HEK293 (cell line): Measurements from ENCODE around the gene HES7.

Experiments used
- YY1 ChIP-seq: fragments of 450-650 bp; formaldehyde crosslinking; IDR thresholded peaks from 2 replicates; pipeline ENCODE4 v1.5.1; 2018; ENCODE audit warnings: missing biosample characterization, missing genetic modification characterization
- ZBTB17 ChIP-seq: fragments of 450-650 bp; formaldehyde crosslinking; IDR thresholded peaks from 2 replicates; pipeline ENCODE4 v1.5.1; 2016; ENCODE audit warnings: missing biosample characterization, missing genetic modification characterization
- ZBTB7A ChIP-seq: fragments of 450-650 bp; formaldehyde crosslinking; IDR thresholded peaks from 2 replicates; pipeline ENCODE4 v1.5.1; 2016; ENCODE audit warnings: low read depth, missing biosample characterization, missing genetic modification characterization
- ZNF132 ChIP-seq: fragments of 450-650 bp; formaldehyde crosslinking; IDR thresholded peaks from 2 replicates; pipeline ENCODE4 v1.5.1; 2017; ENCODE audit warnings: missing biosample characterization, missing genetic modification characterization, borderline replicate concordance
- ZNF16 ChIP-seq: fragments of 450-650 bp; formaldehyde crosslinking; IDR thresholded peaks from 2 replicates; pipeline ENCODE4 v1.5.1; 2016; ENCODE audit warnings: low read depth, missing biosample characterization, missing genetic modification characterization
- ZNF37A ChIP-seq: fragments of 450-650 bp; IDR thresholded peaks from 2 replicates; pipeline ENCODE4 v1.5.1; 2018; ENCODE audit warnings: missing biosample characterization, missing genetic modification characterization
- TF ChIP-seq, protein P1 (sequence below): fragments of 450-650 bp; formaldehyde crosslinking; IDR thresholded peaks from 2 replicates; pipeline ENCODE4 v1.5.1; 2016; ENCODE audit warnings: missing biosample characterization, missing genetic modification characterization
- TF ChIP-seq, protein P2 (sequence below): fragments of 450-650 bp; formaldehyde crosslinking; IDR thresholded peaks from 2 replicates; pipeline ENCODE4 v1.5.1; 2017; ENCODE audit warnings: missing biosample characterization, missing genetic modification characterization

GRCh38 chr17:8095361-8095760 lies 28.5 kb downstream of the HES7 start:
- TF ChIP-seq YY1 (no peak), ZNF37A (no peak), ZBTB17 (tag by site-specific recombination) (no peak), ZBTB7A (tag by site-specific recombination) (no peak), ZNF132 (tag by site-specific recombination) (no peak), ZNF16 (tag by site-specific recombination) (no peak)
- TF ChIP-seq, protein P1, sequence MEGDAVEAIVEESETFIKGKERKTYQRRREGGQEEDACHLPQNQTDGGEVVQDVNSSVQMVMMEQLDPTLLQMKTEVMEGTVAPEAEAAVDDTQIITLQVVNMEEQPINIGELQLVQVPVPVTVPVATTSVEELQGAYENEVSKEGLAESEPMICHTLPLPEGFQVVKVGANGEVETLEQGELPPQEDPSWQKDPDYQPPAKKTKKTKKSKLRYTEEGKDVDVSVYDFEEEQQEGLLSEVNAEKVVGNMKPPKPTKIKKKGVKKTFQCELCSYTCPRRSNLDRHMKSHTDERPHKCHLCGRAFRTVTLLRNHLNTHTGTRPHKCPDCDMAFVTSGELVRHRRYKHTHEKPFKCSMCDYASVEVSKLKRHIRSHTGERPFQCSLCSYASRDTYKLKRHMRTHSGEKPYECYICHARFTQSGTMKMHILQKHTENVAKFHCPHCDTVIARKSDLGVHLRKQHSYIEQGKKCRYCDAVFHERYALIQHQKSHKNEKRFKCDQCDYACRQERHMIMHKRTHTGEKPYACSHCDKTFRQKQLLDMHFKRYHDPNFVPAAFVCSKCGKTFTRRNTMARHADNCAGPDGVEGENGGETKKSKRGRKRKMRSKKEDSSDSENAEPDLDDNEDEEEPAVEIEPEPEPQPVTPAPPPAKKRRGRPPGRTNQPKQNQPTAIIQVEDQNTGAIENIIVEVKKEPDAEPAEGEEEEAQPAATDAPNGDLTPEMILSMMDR, result peak; percentile 62
- TF ChIP-seq, protein P2, sequence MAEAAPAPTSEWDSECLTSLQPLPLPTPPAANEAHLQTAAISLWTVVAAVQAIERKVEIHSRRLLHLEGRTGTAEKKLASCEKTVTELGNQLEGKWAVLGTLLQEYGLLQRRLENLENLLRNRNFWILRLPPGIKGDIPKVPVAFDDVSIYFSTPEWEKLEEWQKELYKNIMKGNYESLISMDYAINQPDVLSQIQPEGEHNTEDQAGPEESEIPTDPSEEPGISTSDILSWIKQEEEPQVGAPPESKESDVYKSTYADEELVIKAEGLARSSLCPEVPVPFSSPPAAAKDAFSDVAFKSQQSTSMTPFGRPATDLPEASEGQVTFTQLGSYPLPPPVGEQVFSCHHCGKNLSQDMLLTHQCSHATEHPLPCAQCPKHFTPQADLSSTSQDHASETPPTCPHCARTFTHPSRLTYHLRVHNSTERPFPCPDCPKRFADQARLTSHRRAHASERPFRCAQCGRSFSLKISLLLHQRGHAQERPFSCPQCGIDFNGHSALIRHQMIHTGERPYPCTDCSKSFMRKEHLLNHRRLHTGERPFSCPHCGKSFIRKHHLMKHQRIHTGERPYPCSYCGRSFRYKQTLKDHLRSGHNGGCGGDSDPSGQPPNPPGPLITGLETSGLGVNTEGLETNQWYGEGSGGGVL (tag by site-specific recombination), result no peak
